Ishikawa (cell line): Measurements from ENCODE around the gene CKM.

Experiments used
- CREB1 ChIP-seq: IDR thresholded peaks from 2 replicates; pipeline ENCODE4 v1.6.1; 2012; ENCODE audit warnings: low read depth
- EP300 ChIP-seq: IDR thresholded peaks from 2 replicates; pipeline ENCODE4 v1.6.1; 2012; ENCODE audit warnings: borderline replicate concordance
- REST ChIP-seq: IDR thresholded peaks from 2 replicates; pipeline ENCODE4 v1.6.1; 2012; ENCODE audit warnings: low read depth, mild to moderate bottlenecking
- TAF1 ChIP-seq: IDR thresholded peaks from 2 replicates; pipeline ENCODE4 v1.6.1; 2012; ENCODE audit warnings: low read depth, mild to moderate bottlenecking
- YY1 ChIP-seq: IDR thresholded peaks from 2 replicates; pipeline ENCODE4 v1.6.1; 2012; ENCODE audit warnings: low read depth
- TF ChIP-seq, protein P1 (sequence below): IDR thresholded peaks from 2 replicates; pipeline ENCODE4 v1.6.1; 2012

DNA sequence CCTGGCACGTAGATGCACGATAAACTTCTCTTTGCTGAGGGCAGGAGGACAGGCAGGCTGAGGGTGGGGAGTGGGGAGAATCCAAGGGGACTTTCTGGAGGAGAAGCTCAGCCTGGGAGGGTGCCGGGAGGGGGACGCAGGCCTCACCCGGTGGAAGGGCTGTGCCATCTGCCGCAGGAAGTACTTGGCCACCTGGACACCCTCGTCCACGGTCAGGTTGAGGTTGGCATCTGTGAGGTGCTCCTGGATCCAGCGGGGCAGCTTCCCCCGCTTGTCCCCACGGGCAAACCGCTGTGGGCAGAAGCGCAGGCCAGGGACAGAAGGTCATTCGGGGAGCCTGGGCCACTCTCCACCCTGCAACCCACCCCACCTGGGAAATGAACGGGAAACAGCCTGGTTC lies 29.4 kb upstream of the CKM start:
- TF ChIP-seq, protein P1, sequence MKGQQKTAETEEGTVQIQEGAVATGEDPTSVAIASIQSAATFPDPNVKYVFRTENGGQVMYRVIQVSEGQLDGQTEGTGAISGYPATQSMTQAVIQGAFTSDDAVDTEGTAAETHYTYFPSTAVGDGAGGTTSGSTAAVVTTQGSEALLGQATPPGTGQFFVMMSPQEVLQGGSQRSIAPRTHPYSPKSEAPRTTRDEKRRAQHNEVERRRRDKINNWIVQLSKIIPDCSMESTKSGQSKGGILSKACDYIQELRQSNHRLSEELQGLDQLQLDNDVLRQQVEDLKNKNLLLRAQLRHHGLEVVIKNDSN = no peak
- TF ChIP-seq REST (no peak), TAF1 (no peak), CREB1 (no peak), YY1 (no peak), EP300 (no peak)
